GM12892 (cell line): ENCODE measurements around the gene EGLN2.

Source experiments
- POLR2A ChIP-seq: IDR thresholded peaks from 2 replicates; pipeline ENCODE4 v1.6.1; 2011; ENCODE audit warnings: low read depth, low read length, control low read depth
- POLR2AphosphoS5 ChIP-seq: IDR thresholded peaks from 2 replicates; pipeline ENCODE4 v1.6.1; 2011; ENCODE audit warnings: low read depth, low read length, control low read depth
- TAF1 ChIP-seq: IDR thresholded peaks from 2 replicates; pipeline ENCODE4 v1.6.1; 2011; ENCODE audit warnings: low read depth, mild to moderate bottlenecking, control low read depth, low read length, borderline replicate concordance

GRCh38 chr19:40801426-40802299, 2.7 kb downstream of the EGLN2 start:
- TF ChIP-seq TAF1 (no peak), POLR2A (no peak), POLR2AphosphoS5 (no peak)
